ENCODE results near the gene VGLL1.

- TF ChIP-seq CTCF (IDR thresholded peaks at IDR 0.05) (no peak), POLR2AphosphoS5 (IDR thresholded peaks at IDR 0.05; ENCODE audit: low read depth, low read length) (no peak), SIN3A (IDR thresholded peaks at IDR 0.05; ENCODE audit: borderline replicate concordance, insufficient read depth, low read depth, low read length) (no peak), REST (IDR thresholded peaks at IDR 0.05; ENCODE audit: insufficient read depth in 1 of 2, low read depth in 2 of 2, low read length in 1 of 2) (no peak)
Observed at GRCh38 chrX:136588036-136588435, 56.0 kb downstream of the VGLL1 start.
